HepG2 (cell line): ENCODE data around the gene ZFAND2A. TPM values are rescaled to one million over a fixed set of nuclear protein-coding genes. Genes with fewer than 3 reads are reported as not detected.

ENCODE experiments used
- HDAC2 ChIP-seq: sonication (generic); formaldehyde crosslinking; IDR thresholded peaks from 2 replicates; pipeline ENCODE4 v1.4.0; 2020; ENCODE audit warnings: missing genetic modification reagents
- HOXD1 ChIP-seq: sonication (generic); formaldehyde crosslinking; IDR thresholded peaks from 2 replicates; pipeline ENCODE4 v1.5.0; 2020; ENCODE audit warnings: missing genetic modification reagents
- KLF11 ChIP-seq: IDR thresholded peaks from 2 replicates; pipeline ENCODE4 v1.6.1; 2016; ENCODE audit warnings: missing compliant biosample characterization
- MXD3 ChIP-seq: IDR thresholded peaks from 2 replicates; pipeline ENCODE4 v1.6.1; 2016; ENCODE audit warnings: mild to moderate bottlenecking, missing biosample characterization, missing genetic modification reagents
- PAF1 ChIP-seq: IDR thresholded peaks from 2 replicates; pipeline ENCODE4 v1.6.1; 2016; ENCODE audit warnings: missing genetic modification reagents, missing compliant biosample characterization
- PTBP1 ChIP-seq: fragments of 200-400 bp; formaldehyde crosslinking; IDR thresholded peaks from 2 replicates; pipeline ENCODE4 v1.6.1; 2018; ENCODE audit warnings: low read length, low read depth; ENCODE audit not compliant: poor library complexity, severe bottlenecking
- REL ChIP-seq: sonication (generic); formaldehyde crosslinking; conservative IDR thresholded peaks from 2 replicates; pipeline ENCODE4 v1.8.0; 2022; ENCODE audit warnings: mild to moderate bottlenecking, missing genetic modification reagents, moderate library complexity
- STAG1 ChIP-seq: sonication (generic); formaldehyde crosslinking; IDR thresholded peaks from 2 replicates; pipeline ENCODE4 v1.4.0; 2020; ENCODE audit warnings: missing genetic modification reagents
- TP53 ChIP-seq: sonication (generic); formaldehyde crosslinking; conservative IDR thresholded peaks from 2 replicates; pipeline ENCODE4 v1.4.0; 2020; ENCODE audit warnings: missing genetic modification reagents
- ZBTB7B ChIP-seq: sonication (generic); formaldehyde crosslinking; IDR thresholded peaks from 2 replicates; pipeline ENCODE4 v1.4.0; 2020; ENCODE audit warnings: missing genetic modification reagents
- ZFP36L2 ChIP-seq: sonication (generic); formaldehyde crosslinking; IDR thresholded peaks from 2 replicates; pipeline ENCODE4 v1.4.0; 2020; ENCODE audit warnings: missing genetic modification reagents
- ZFP37 ChIP-seq: sonication (generic); formaldehyde crosslinking; IDR thresholded peaks from 2 replicates; pipeline ENCODE4 v1.4.0; 2020; ENCODE audit warnings: missing genetic modification reagents, borderline replicate concordance
- ZNF3 ChIP-seq: IDR thresholded peaks from 2 replicates; pipeline ENCODE4 v1.7.0; 2017; ENCODE audit warnings: inconsistent platforms
- ZNF574 ChIP-seq: sonication (generic); formaldehyde crosslinking; IDR thresholded peaks from 2 replicates; pipeline ENCODE4 v1.4.0; 2020; ENCODE audit warnings: missing genetic modification reagents
- ZNF792 ChIP-seq: IDR thresholded peaks from 2 replicates; pipeline ENCODE4 v1.6.1; 2016
- ZNF879 ChIP-seq: sonication (generic); formaldehyde crosslinking; IDR thresholded peaks from 2 replicates; pipeline ENCODE4 v1.8.1; 2023; ENCODE audit warnings: missing genetic modification reagents
- ZZZ3 ChIP-seq: sonication (generic); formaldehyde crosslinking; IDR thresholded peaks from 2 replicates; pipeline ENCODE4 v1.4.0; 2020; ENCODE audit warnings: missing genetic modification reagents, mild to moderate bottlenecking, borderline replicate concordance
- polyA plus RNA-seq, 8 experiments: library from polyadenylated mRNA; depleted of rRNA in 3 of 8; stranded (reverse) in 7 of 8; unstranded in 1 of 8; fragments of >200 nt; fragmentation: Illumina TruSeq in 4 of 8; extraction: Trizol in 4 of 8; gene quantifications; 2 replicates each; pipeline versions ENCODE4 v1.2.1 to v1.2.3, GENCODE V29; 2011 to 2016; ENCODE audit warnings: low read depth in 4 of 8, missing spikeins in 1 of 8, mixed read lengths in 1 of 8; ENCODE audit not compliant: insufficient read depth in 1 of 8
- total RNA-seq, 5 experiments: library from RNA; depleted of rRNA; stranded (reverse); fragments of >200 nt; fragmentation: Illumina TruSeq; extraction: Trizol; gene quantifications; 2 replicates each; pipeline ENCODE4 v1.2.3, GENCODE V29; 2016; ENCODE audit warnings: low read depth in 1 of 5
- TF ChIP-seq, protein P1 (sequence below): sonication (generic); formaldehyde crosslinking; IDR thresholded peaks from 2 replicates; pipeline ENCODE4 v1.4.0; 2020; ENCODE audit warnings: missing genetic modification reagents
- TF ChIP-seq, protein P2 (sequence below): sonication (generic); formaldehyde crosslinking; IDR thresholded peaks from 2 replicates; pipeline ENCODE4 v1.4.0; 2020; ENCODE audit warnings: missing genetic modification reagents
- TF ChIP-seq, protein P3 (sequence below): sonication (generic); formaldehyde crosslinking; IDR thresholded peaks from 2 replicates; pipeline ENCODE4 v1.4.0; 2020; ENCODE audit warnings: missing genetic modification reagents

Gene ZFAND2A
- total and polyA plus RNA-seq, 2 of the 13 experiments (the other 11 are each of a cell fraction or from before 2014, with no cell fraction given): 140 to 153 TPM

- TF ChIP-seq ZNF574 (CRISPR knock-in tag) (no peak), HOXD1 (CRISPR knock-in tag) (no peak), ZBTB7B (peak; percentile 48; the same call in 1 of the 2 replicates), ZNF879 (CRISPR knock-in tag) (peak; percentile 48; the same call in 1 of the 2 replicates), TP53 (CRISPR knock-in tag) (no peak), PTBP1 (no peak), ZZZ3 (no peak), MXD3 (CRISPR knock-in tag) (no peak), REL (CRISPR knock-in tag) (no peak), KLF11 (CRISPR knock-in tag) (no peak), PAF1 (CRISPR knock-in tag) (0 out of 2 replicates have a peak, but pooled peaks have one; percentile 49), ZNF3 (CRISPR knock-in tag) (no peak; the same call in 1 of the 2 replicates), ZFP37 (CRISPR knock-in tag) (no peak), ZFP36L2 (no peak), ZNF792 (0 out of 2 replicates have a peak, but pooled peaks have one; percentile 22), HDAC2 (peak; percentile 42; the same call in 1 of the 2 replicates), STAG1 (CRISPR knock-in tag) (no peak)
- TF ChIP-seq, protein P1, sequence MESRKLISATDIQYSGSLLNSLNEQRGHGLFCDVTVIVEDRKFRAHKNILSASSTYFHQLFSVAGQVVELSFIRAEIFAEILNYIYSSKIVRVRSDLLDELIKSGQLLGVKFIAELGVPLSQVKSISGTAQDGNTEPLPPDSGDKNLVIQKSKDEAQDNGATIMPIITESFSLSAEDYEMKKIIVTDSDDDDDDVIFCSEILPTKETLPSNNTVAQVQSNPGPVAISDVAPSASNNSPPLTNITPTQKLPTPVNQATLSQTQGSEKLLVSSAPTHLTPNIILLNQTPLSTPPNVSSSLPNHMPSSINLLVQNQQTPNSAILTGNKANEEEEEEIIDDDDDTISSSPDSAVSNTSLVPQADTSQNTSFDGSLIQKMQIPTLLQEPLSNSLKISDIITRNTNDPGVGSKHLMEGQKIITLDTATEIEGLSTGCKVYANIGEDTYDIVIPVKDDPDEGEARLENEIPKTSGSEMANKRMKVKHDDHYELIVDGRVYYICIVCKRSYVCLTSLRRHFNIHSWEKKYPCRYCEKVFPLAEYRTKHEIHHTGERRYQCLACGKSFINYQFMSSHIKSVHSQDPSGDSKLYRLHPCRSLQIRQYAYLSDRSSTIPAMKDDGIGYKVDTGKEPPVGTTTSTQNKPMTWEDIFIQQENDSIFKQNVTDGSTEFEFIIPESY (CRISPR knock-in tag): 0 out of 2 replicates have a peak, but pooled peaks have one; percentile 21
- TF ChIP-seq, protein P2, sequence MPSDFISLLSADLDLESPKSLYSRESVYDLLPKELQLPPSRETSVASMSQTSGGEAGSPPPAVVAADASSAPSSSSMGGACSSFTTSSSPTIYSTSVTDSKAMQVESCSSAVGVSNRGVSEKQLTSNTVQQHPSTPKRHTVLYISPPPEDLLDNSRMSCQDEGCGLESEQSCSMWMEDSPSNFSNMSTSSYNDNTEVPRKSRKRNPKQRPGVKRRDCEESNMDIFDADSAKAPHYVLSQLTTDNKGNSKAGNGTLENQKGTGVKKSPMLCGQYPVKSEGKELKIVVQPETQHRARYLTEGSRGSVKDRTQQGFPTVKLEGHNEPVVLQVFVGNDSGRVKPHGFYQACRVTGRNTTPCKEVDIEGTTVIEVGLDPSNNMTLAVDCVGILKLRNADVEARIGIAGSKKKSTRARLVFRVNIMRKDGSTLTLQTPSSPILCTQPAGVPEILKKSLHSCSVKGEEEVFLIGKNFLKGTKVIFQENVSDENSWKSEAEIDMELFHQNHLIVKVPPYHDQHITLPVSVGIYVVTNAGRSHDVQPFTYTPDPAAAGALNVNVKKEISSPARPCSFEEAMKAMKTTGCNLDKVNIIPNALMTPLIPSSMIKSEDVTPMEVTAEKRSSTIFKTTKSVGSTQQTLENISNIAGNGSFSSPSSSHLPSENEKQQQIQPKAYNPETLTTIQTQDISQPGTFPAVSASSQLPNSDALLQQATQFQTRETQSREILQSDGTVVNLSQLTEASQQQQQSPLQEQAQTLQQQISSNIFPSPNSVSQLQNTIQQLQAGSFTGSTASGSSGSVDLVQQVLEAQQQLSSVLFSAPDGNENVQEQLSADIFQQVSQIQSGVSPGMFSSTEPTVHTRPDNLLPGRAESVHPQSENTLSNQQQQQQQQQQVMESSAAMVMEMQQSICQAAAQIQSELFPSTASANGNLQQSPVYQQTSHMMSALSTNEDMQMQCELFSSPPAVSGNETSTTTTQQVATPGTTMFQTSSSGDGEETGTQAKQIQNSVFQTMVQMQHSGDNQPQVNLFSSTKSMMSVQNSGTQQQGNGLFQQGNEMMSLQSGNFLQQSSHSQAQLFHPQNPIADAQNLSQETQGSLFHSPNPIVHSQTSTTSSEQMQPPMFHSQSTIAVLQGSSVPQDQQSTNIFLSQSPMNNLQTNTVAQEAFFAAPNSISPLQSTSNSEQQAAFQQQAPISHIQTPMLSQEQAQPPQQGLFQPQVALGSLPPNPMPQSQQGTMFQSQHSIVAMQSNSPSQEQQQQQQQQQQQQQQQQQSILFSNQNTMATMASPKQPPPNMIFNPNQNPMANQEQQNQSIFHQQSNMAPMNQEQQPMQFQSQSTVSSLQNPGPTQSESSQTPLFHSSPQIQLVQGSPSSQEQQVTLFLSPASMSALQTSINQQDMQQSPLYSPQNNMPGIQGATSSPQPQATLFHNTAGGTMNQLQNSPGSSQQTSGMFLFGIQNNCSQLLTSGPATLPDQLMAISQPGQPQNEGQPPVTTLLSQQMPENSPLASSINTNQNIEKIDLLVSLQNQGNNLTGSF (CRISPR knock-in tag): no peak
- TF ChIP-seq, protein P3, sequence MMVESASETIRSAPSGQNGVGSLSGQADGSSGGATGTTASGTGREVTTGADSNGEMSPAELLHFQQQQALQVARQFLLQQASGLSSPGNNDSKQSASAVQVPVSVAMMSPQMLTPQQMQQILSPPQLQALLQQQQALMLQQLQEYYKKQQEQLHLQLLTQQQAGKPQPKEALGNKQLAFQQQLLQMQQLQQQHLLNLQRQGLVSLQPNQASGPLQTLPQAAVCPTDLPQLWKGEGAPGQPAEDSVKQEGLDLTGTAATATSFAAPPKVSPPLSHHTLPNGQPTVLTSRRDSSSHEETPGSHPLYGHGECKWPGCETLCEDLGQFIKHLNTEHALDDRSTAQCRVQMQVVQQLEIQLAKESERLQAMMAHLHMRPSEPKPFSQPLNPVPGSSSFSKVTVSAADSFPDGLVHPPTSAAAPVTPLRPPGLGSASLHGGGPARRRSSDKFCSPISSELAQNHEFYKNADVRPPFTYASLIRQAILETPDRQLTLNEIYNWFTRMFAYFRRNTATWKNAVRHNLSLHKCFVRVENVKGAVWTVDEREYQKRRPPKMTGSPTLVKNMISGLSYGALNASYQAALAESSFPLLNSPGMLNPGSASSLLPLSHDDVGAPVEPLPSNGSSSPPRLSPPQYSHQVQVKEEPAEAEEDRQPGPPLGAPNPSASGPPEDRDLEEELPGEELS (CRISPR knock-in tag): peak; percentile 11; the same call in 1 of the 2 replicates
Measured at GRCh38 chr7:1160670-1161021, 650 bp upstream of the ZFAND2A start (continued).
